NCI-H82 (cell line): ENCODE data around the gene ENTPD6.

Experiments used
- DNase-seq: peaks from one replicate; lab custom pipeline; 2025; lab: John Stamatoyannopoulos, UW

Gene ENTPD6

DNA sequence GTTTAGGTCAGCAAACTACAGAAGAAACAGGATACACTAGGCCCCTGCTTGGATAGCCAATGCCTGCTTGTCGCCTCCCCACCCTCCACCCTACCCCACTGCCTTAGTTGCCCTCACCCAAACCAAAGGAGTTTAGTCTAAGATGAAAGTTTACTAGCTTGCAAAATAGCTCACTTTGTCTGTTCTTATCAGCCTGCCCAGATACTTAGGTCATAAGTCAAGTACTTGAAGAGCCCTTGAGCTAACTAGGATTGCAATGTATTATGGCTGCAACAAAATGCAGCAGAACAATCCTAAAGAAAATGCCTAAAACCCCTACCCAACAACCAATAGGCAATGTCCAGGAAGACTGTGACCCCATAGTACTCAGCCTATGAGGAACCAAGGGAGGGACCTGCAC, 7.3 kb upstream of the ENTPD6 start:
- DNase-seq: no peak

DNA sequence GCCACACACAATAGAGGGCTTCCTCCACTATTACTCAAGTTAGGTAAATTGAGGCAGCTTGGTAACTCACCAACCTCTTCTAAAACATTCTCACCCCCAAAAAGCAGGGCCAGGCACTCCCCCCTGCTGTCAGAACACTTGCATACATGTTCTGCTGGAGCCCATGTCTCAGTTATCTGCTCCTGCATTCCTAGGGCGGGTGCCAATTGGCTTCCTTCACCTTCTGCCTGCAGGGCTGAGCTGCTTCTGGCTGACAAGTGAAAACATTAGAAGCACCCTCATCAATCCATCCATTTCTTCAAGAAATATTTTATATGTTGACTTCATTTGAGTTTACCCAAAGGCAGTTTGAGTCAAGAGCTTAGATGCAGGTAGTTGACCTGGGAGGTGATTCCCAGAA, 4.5 kb upstream of the ENTPD6 start:
- DNase-seq: no peak

DNA sequence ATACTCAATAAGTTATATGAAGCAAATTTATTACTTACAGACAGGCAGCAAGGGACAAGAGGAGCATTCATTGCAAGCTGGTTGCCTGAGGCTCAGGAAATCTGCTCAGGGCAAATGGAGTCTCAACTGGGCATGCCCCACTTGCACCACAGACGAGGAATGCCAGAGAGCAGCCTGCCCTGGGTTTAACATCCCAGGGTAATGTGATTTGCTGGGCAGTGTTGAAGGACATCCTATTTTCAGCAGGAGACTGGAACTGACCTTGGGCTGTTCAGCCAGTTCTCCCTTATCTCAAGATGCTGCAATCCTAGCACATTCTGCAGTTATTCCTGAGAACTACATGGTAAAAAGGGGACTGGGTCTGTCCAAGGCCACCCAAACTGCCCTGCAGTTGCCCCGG, 3.8 kb upstream of the ENTPD6 start:
- no peak for DNase-seq

DNA sequence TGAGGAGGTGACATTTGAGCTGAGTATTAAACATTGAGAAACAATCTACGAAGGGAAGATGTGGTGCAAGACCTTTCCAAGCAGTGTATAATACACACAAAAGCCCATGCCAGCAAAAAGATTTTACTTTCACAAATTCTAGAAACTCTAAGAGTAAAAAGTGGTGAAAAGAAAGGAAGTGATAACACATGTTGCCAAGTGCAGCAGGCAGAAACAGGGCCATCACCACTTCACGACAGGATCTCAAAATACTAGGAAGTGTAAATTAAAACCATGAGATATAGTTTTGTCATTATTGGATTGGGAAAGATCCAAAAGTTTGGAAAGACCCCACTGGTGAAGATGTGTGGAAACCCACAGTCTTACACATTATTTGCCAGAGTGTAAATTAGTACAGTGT, 1.7 kb upstream of the ENTPD6 start:
- DNase-seq: no peak

DNA sequence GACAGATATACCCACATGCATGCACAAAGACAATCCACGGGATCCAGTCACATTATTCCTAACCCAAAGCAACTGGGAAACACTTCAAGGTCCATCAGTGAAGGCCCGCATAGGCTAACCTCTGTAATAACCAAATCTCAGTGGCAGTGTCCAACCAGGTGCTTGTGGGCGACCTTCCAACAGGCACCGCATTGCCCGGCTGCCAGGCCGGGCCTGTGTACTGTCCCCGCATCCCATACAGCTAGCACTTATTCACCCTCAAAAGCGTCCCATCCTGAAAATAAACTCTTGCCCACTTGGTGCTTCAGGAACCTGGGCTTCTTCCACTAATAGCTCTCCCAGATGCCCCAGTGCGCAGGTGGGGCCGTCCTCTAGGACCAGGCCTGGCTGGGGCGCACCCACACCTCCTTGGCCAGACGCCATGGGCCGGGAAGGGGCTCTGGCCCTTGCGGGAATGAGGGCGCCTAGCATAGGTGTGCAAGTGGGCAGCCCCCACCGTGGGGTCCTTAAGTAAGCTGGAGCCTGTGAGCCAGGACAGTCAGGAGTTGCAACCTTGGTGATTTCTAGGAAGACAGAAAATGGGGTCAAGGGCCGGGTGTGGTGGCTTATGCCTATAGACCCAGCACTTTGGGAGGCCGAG, 1.1 kb upstream of the ENTPD6 start:
- no peak for DNase-seq

DNA sequence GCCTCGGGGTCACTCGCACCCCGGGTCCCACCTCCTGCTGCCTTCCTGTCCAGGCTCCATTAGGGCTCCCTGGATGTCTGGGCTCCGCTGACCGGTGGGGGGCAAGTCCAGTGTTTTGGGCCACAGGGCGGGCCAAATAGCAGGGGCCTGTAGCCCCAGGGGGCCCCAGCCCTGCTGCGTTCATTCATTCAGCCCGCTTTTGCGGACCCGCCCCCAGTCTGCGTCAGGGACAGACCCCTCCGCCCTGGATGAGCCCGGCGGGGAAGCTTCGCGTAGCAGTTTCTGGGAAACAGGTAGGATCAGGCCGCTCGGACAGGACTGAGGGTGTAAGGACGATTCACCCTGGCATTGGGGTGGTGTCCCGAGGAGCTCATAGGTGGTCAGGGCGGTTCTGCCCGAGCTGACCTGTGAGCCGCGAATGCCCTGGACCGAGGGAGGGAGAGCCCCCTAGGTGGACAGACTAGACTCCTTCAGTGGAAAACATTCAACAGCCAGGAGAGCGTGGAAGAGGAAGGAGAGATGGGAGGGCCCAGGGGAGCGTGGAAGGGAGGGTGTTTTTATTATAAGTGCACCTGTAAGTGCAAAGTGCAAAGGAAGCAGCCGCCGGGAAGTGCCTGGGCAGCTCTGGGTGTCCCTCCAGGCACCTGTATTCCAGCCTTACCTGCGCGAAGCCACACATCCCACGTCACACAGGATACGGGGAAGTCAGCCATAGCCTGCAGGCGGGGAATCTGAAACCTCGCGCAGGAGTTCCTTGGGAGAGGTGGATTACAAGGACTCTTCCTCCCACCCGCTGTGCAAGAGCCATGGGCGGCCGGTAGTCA, 662 bp downstream of the ENTPD6 start:
- DNase-seq: peak; percentile 71

DNA sequence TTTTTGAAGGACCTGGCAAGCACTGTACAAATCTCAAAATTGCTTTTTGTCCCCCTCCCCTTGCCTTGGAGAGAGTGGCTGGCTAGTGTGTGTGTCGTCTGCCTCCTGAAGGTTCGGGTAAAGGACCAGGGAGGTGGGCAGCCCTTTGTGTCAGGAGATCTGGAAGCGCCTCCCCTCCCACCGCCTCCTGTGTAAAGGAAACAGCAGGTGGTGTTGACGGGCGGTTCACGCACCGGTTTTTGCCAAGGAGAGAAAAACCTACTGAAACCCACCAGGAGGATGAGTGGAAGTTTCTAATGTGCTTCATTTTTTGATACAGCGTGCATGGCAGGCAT, 1.2 kb downstream of the ENTPD6 start:
- peak; percentile 71 for DNase-seq

DNA sequence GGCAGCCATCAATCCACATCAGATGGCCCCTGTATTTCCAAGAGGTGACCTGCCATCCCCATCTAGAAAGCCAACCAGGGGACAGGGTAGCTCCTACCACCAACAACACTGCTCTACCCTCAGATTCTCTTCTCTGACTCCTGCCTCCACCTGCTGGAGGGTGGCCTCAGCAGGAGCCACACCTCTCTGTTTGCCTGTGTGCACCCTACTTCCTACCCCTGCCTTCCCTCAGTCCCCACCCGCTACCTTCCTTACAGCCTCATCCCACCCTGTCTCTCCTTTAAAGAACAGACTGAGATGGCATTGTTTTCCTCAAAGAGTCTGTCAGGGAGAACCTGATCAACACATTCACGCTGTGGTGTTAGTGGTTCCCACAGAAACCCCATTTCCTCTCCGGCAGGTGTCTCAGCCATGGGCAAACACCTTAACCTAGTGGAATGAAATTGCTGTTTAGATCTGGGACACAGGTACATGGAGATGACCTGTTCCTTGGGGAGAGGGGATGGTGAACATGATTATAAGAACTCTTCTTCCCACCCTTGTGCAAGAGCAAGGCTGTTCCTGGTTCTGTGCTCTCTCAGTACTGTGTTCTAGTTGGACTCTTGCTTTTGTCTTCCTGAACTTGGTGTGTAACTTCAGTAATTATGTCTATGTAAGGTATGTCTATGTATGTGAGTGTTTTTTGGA, 1.8 kb downstream of the ENTPD6 start:
- DNase-seq: no peak

DNA sequence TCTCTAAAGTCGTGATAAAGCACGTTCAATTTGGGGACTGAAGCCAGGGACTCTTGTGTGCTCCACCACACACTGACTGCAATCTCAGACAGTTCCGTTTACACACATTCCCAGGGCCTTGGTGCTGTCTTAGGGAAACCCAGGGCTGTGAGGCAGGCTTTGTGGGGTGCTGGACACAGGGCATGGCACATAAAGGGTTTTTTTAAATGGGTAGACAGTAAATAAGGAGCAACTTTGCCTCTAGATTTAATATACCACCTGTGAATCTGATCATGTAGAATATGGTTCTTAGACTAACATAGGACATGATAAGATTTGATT, 2.3 kb downstream of the ENTPD6 start:
- no peak for DNase-seq

DNA sequence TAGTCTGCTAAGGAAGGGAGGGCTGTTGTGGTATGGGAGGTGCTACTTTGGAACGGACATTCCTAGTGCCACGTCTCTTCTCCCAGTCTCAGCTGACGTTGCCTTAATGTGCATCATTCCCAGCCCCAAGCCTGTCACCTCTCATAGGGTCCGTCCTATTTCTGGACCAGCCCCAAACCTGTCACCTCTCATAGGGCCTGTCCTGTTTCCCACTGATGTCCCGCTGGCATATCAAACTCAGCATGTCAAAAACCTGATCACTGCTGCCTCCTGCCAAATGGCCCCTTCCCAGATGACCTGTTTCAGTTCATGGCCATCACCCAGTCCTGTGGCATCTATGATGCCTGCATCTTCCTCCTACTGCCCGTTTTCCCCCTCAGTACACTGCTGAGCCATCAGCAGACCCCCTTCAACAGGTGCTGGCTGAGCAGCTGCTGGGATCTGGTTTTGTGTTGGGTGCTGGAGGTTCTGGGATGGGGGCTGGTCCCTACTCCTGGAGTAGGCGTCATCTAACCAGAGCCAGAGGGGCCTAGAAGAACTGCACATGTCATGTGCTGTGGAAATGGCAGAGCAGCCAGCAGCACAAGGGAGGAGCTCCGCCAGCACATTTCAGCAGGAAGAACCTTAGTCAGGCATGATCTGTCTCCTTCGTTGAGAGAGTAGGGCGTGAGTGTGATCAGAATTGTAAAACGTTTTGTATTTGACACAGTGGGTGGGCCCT, 3.3 kb downstream of the ENTPD6 start:
- DNase-seq: peak; percentile 27

DNA sequence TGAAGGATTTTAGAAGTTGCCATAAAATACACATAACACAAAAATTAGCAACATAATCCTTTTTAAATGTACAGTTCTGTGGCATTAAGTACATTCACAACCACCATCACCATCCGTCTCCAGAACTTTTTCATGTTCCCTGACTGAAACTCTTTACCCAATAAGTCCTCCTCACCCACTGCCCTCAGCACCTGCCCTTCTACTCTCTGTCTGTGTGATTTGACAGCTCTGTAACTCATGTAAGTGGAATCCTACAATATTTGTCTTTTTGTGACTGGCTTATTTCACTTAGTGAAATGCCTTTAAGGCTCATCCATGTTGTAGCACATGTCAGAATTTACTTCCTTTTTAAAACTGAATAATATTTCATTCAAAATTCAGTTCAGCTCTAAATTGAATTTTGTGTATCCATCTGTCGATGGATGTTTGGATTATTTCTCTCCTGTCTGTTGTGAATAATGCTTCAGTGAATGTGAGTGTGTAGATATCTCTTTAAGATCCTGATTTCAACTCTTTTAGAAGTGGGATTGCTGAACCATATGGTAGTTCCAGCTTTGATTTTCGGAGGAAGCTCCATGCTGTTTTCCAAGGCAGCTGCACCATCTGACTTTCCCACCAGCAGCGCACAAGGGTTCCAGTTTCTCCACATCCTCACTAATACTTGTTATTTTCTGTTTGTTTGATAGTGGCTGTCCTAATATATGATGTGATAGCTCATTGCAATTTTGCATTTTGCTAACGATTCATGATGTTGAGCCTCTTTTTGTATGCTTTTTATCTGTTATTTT, 4.2 kb downstream of the ENTPD6 start:
- peak; percentile 57 for DNase-seq

DNA sequence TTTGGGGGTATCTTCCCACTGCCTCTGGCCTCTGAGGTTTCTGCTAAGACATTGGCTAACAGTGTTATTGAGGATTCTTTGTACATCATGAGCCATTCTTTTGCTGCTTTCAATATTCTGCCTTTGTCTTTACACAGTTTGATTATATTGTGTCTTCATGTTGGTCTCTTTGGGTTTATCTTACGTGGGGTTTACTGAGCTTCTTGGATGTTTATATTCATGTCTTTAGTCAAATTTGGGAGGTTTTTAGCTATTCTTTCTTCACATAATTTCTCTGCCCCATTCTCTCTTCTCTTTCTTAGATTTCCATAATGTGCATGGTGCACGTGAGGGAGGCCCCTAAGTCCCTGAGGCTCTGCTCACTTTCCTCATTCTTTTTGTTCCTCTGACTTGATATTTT, 7.6 kb downstream of the ENTPD6 start:
- DNase-seq: no peak

DNA sequence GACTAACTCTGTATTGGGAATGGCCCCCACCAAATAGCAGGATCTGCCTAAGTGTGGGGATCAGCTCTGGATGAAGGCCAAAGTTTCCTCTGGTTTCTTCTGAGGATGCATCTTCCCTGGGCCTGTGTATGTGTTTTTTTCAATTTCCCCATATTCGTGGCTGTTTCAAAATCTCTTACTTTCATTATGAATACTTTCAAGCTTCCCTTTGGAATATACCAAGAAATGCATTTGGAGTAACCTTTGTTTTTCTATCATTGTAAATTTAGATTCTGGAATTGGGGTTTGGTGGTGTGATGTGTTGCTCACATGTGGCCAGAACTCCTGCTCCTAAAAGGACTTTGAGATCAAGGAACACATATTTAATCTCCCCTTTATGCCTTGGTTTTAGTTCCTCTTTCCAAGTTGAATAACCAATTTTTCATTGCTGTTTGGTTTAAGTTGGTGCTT, 8.4 kb downstream of the ENTPD6 start:
- DNase-seq: no peak

DNA sequence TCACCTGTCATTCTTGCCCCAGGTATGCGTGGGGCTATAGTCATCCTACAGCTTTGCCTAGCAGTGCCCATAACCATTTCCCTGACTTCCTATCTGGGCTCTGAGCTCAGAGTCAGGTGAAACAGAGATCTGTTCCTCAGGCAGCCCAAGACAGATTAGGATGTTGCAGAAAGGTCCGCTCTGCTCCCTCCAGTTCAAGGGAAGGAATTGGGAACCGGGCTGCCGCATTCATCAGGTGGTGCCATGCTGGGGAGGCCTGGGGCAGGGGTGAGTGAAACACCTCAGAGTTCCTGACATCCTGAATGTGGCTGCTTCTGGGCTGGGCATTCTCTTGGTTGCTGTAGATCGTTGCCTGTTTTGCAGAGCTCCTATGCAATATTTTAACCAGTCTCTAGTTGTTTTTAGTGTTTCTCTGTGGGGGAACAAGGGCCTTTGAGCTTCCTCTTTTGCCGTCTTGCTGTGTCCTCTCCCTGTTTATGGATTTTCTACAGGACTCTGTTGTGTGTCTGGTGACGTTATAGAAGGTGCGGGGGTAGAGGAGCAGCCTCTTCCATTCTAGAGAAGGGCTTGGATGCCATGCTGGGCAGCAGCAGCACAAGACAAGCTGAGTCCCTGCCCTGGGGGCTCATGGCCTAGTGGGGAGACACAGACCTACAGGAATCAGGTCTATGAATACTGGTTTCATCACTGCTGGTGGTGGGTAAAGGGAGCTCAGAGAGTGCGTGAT, 9.2 kb downstream of the ENTPD6 start:
- DNase-seq: no peak

DNA sequence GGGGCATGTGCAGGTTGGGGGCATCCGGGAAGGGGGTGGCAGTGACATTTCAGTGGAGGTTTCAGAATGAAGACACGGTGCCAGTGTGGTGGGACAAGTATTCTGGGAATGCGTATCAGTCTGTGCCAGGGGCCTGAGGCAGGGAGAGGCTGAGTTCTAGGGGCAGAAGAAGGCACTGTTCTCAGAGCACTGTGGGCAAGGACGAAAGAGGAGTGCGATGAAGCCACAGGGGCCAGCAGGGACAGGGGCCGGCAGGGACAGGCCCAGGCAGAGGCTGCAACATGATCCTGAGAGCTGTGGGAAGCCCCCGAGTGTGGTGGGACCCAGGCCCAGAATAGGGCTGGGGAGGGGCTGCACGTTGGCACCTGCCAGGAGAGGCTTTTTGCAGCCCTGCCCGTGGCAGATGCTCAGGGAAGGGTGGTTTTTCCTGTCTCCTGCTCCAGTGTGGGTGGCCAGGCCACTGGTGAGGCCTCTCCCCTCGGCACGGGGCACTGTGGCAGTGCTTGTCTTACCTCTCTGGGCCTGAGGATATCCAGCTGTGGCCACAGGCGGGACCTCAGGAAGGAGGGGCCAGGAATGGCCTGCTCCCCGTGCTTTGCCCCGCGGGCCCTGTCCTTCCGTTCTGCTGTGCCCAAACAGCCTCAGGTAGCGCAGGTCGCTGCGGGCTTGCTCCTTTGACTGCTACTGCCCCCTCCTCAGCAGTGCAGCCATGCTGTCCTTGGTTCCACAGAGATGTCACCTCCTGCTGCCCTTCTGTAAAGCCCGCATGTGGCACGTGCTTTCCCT, 10.0 kb downstream of the ENTPD6 start:
- DNase-seq: no peak

DNA sequence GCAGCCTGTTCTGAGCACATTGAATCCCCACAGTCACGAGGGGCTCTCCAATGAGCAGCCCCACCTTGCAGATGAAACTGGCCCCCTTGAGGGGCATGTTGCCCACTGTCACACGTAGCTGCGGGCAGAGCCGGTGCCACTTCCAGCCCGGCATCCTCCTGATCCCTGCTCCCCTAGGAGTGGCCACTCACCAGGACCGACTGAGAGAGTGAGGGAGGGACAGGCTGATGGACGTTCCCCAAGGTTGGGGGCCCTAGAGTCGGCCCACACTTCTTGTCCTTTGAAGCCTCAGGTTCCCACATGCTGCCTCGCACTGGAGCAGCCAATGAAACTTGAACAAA, 10.5 kb downstream of the ENTPD6 start:
- no peak for DNase-seq

DNA sequence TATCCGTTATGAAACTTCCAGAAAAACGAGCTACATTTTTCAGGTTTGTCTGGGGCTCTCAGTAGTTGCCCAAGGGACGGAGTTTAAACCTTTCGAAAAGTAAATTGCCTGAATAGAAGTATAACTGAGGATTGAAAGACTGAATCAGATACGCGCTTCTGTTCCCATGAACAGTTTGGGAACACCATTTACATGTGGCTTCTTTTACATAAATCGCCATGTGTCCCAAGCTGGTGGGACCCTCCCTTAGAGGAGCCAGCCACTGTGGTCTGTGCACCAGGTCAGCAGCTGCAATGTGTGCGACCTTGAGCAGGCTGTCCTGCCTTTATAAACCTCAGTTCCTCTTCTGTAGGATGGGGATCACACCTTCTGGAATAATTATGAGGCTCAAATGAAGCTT, 11.0 kb downstream of the ENTPD6 start:
- DNase-seq: no peak

DNA sequence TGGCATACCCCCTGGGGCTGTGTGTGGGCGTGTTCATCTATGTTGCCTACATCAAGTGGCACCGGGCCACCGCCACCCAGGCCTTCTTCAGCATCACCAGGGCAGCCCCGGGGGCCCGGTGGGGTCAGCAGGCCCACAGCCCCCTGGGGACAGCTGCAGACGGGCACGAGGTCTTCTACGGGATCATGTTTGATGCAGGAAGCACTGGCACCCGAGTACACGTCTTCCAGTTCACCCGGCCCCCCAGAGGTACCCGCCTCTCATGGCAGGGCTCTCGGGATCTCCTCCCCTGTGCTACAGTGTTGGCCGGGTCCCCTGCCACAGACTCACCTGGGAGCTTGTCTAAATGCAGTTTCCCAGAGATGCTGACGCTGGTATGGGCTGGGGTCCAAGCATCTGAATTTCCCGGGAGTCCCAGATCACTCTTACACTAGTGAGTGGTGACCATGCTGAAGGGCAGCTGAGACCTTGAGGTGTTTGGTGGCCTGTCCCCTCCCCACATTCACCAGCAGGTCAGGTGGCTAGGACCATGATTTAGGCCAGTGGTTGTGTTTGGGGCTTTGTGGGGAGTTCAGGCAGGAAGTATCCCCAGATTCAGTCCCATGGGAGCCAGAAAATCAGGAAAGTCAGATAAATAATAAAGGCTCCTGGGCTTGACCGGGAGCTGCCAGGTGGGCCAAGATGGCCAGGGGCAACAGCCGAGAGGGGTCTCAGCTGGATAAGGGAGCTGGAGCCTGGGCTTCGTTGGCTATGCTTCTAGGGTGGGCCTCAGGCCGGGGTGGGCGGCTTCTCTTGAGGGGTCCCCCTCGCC, 11.8 kb downstream of the ENTPD6 start:
- DNase-seq: no peak

DNA sequence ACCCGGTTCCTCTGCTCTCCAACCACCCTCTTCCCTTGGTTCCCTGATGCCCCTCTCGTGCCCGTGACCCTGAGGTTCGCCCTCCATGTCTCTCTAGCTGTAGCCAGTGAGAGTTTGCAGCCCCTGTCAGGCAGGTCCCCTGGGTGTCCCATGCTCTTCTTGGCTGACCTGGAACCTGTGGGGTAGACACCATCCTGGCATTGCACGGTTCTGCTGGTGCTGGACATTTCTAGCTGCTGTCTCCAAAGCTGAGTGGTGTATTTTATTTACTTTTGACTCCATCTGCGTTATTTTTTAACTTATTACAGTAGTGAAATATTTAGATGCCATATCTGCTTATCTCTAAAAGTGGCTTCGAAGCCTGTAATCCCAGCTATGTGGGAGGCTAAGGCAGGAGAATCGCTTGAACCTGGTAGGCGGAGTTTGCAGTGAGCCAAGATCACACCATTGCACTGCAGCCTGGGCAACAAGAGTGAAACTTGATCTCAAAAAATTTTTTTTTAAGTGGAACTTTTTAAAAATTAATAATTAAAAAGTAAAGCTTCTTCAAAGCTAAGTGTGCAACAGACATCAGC, 12.5 kb downstream of the ENTPD6 start:
- DNase-seq: no peak
